Panc1 (cell line): ENCODE results near the gene ENTHD1.

Experiments used
- CTCF ChIP-seq: fragments of 450-650 bp; IDR thresholded peaks from 2 replicates; pipeline ENCODE4 v1.5.1; 2017; ENCODE audit warnings: mild to moderate bottlenecking
- POLR2AphosphoS5 ChIP-seq: IDR thresholded peaks from 2 replicates; pipeline ENCODE4 v1.6.1; 2012; ENCODE audit warnings: mild to moderate bottlenecking, low read depth, low read length, moderate library complexity
- SIN3A ChIP-seq: IDR thresholded peaks from 2 replicates; pipeline ENCODE4 v1.6.1; 2012; ENCODE audit warnings: low read depth, mild to moderate bottlenecking, low read length, moderate library complexity, borderline replicate concordance; ENCODE audit not compliant: insufficient read depth
- TCF7L2 ChIP-seq: IDR thresholded peaks from 2 replicates; pipeline ENCODE4 v1.6.1; 2011; ENCODE audit warnings: mild to moderate bottlenecking, low read depth, low read length, inconsistent platforms
- TF ChIP-seq, protein P1 (sequence below), 2 experiments: IDR thresholded peaks; 2 replicates each; pipeline ENCODE4 v1.6.1; 2011 to 2012; ENCODE audit warnings: low read depth in 2 of 2, control low read depth in 1 of 2, low read length in 1 of 2, mild to moderate bottlenecking in 1 of 2, moderate library complexity in 1 of 2; ENCODE audit not compliant: insufficient read depth in 1 of 2

GRCh38 chr22:39818094-39818493 lies 75.5 kb downstream of the ENTHD1 start:
- TF ChIP-seq CTCF (no peak), POLR2AphosphoS5 (no peak), SIN3A (no peak), TCF7L2 (no peak)
- TF ChIP-seq, protein P1, sequence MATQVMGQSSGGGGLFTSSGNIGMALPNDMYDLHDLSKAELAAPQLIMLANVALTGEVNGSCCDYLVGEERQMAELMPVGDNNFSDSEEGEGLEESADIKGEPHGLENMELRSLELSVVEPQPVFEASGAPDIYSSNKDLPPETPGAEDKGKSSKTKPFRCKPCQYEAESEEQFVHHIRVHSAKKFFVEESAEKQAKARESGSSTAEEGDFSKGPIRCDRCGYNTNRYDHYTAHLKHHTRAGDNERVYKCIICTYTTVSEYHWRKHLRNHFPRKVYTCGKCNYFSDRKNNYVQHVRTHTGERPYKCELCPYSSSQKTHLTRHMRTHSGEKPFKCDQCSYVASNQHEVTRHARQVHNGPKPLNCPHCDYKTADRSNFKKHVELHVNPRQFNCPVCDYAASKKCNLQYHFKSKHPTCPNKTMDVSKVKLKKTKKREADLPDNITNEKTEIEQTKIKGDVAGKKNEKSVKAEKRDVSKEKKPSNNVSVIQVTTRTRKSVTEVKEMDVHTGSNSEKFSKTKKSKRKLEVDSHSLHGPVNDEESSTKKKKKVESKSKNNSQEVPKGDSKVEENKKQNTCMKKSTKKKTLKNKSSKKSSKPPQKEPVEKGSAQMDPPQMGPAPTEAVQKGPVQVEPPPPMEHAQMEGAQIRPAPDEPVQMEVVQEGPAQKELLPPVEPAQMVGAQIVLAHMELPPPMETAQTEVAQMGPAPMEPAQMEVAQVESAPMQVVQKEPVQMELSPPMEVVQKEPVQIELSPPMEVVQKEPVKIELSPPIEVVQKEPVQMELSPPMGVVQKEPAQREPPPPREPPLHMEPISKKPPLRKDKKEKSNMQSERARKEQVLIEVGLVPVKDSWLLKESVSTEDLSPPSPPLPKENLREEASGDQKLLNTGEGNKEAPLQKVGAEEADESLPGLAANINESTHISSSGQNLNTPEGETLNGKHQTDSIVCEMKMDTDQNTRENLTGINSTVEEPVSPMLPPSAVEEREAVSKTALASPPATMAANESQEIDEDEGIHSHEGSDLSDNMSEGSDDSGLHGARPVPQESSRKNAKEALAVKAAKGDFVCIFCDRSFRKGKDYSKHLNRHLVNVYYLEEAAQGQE (IDR thresholded peaks at IDR 0.05; ENCODE audit: insufficient read depth in 1 of 2, low read depth in 2 of 2, low read length in 1 of 2) = no peak
